Neural cell (in vitro differentiated cells): ENCODE results near the gene SPR. TPM values are rescaled to one million over a fixed set of nuclear protein-coding genes. Genes with fewer than 3 reads are reported as not detected.

Experiments
- H2AFZ ChIP-seq: fragments of 200-600, 300-800 bp; sonication (generic), shearing (Covaris generic); 2 replicates; pipeline ENCODE4 v1.6.0; 2014; ENCODE audit warnings: low read depth, mild to moderate bottlenecking, antibody characterized with exemption, low read length, moderate library complexity
- H3F3A ChIP-seq: fragments of 200-600 bp; shearing (Covaris generic); 2 replicates; pipeline ENCODE4 v1.6.1; 2016; ENCODE audit warnings: mild to moderate bottlenecking, moderate library complexity, mixed read lengths, antibody characterized with exemption, low read length; ENCODE audit not compliant: insufficient read depth, poor library complexity, severe bottlenecking
- H3K27ac ChIP-seq: fragments of 200-600, 300-800 bp; sonication (generic), shearing (Covaris generic); 2 replicates; pipeline ENCODE4 v1.5.1; 2014; ENCODE audit warnings: mild to moderate bottlenecking, low read length, moderate library complexity
- H3K27me3 ChIP-seq: fragments of 300-800, 200-600 bp; sonication (generic), shearing (Covaris generic); 2 replicates; pipeline ENCODE4 v1.6.0; 2014; ENCODE audit warnings: mild to moderate bottlenecking, low read depth, low read length, moderate library complexity; ENCODE audit not compliant: insufficient read depth
- H3K36me3 ChIP-seq: fragments of 300-800, 200-600 bp; sonication (generic), shearing (Covaris generic); 2 replicates; pipeline ENCODE4 v1.5.1; 2014; ENCODE audit warnings: mild to moderate bottlenecking, antibody characterized with exemption, low read length, moderate library complexity; ENCODE audit not compliant: insufficient read depth
- H3K4me2 ChIP-seq: fragments of 300-800, 200-600 bp; sonication (generic), shearing (Covaris generic); 2 replicates; pipeline ENCODE4 v1.6.0; 2014; ENCODE audit warnings: mild to moderate bottlenecking, low read length
- H3K4me3 ChIP-seq: fragments of 300-800, 200-600 bp; sonication (generic), shearing (Covaris generic); 2 replicates; pipeline ENCODE4 v1.5.1; 2014; ENCODE audit warnings: mild to moderate bottlenecking, low read length, moderate library complexity
- H3K79me2 ChIP-seq: fragments of 200-600 bp; shearing (Covaris generic); replicated peaks from 2 replicates; pipeline ENCODE4 v1.6.0; 2014; ENCODE audit warnings: mild to moderate bottlenecking, low read length, moderate library complexity; ENCODE audit not compliant: insufficient read depth
- H3K9ac ChIP-seq: fragments of 300-800, 200-600 bp; sonication (generic), shearing (Covaris generic); 2 replicates; pipeline ENCODE4 v1.6.1; 2016; ENCODE audit warnings: mild to moderate bottlenecking, low read length, mixed read lengths
- H3K9me2 ChIP-seq: fragments of 200-600 bp; shearing (Covaris generic); 2 replicates; pipeline ENCODE4 v1.6.1; 2016; ENCODE audit warnings: mild to moderate bottlenecking, low read length, mixed read lengths; ENCODE audit not compliant: insufficient read depth
- H3K9me3 ChIP-seq: fragments of 200-600, 300-800 bp; sonication (generic), shearing (Covaris generic); 2 replicates; pipeline ENCODE4 v1.6.1; 2016; ENCODE audit warnings: mild to moderate bottlenecking, mixed run types, low read length, moderate library complexity, mixed read lengths
- H4K20me1 ChIP-seq: fragments of 200-600 bp; shearing (Covaris generic); 2 replicates; pipeline ENCODE4 v1.6.1; 2016; ENCODE audit warnings: mild to moderate bottlenecking, mixed run types; ENCODE audit not compliant: insufficient read depth
- CTCF ChIP-seq: fragments of 450-650 bp; IDR thresholded peaks from 2 replicates; pipeline ENCODE4 v1.5.1; 2014; ENCODE audit warnings: antibody characterized with exemption, mild to moderate bottlenecking, moderate library complexity; ENCODE audit not compliant: poor library complexity, severe bottlenecking
- EP300 ChIP-seq: fragments of 450-650 bp; conservative IDR thresholded peaks from 2 replicates; pipeline ENCODE4 v1.6.1; 2014; ENCODE audit warnings: antibody characterized with exemption, mild to moderate bottlenecking, moderate library complexity; ENCODE audit not compliant: poor library complexity, severe bottlenecking
- EZH2 ChIP-seq: fragments of 200-600, 300-800 bp; shearing (Covaris generic), sonication (generic); IDR thresholded peaks from 2 replicates; pipeline ENCODE4 v1.6.1; 2014; ENCODE audit warnings: antibody characterized with exemption, low read length, borderline replicate concordance, mild to moderate bottlenecking; ENCODE audit not compliant: insufficient read depth, poor library complexity, severe bottlenecking
- MXI1 ChIP-seq: fragments of 450-650 bp; conservative IDR thresholded peaks from 2 replicates; pipeline ENCODE4 v1.6.1; 2014; ENCODE audit warnings: antibody characterized with exemption, mild to moderate bottlenecking; ENCODE audit not compliant: poor library complexity, severe bottlenecking
- POLR2AphosphoS5 ChIP-seq: IDR thresholded peaks from 2 replicates; pipeline ENCODE4 v1.6.1; 2012
- RAD21 ChIP-seq: fragments of 450-650 bp; conservative IDR thresholded peaks from 2 replicates; pipeline ENCODE4 v1.6.1; 2014; ENCODE audit warnings: antibody characterized with exemption, mild to moderate bottlenecking, moderate library complexity
- REST ChIP-seq: IDR thresholded peaks from 2 replicates; pipeline ENCODE4 v1.6.1; 2012; ENCODE audit warnings: borderline replicate concordance
- SMC3 ChIP-seq: fragments of 450-650 bp; conservative IDR thresholded peaks from 2 replicates; pipeline ENCODE4 v1.6.1; 2014; ENCODE audit warnings: antibody characterized with exemption, mild to moderate bottlenecking, moderate library complexity; ENCODE audit not compliant: poor library complexity
- TAF1 ChIP-seq: IDR thresholded peaks from 2 replicates; pipeline ENCODE4 v1.6.1; 2012; ENCODE audit warnings: low read depth
- polyA plus RNA-seq: library from polyadenylated mRNA; depleted of rRNA; stranded (reverse); fragments of >200 nt; gene quantifications from 2 replicates; pipeline ENCODE4 v1.2.3, GENCODE V29; 2014

Gene SPR
- polyA plus RNA-seq, 1 donor from 2014 or later = 1.8 TPM

DNA sequence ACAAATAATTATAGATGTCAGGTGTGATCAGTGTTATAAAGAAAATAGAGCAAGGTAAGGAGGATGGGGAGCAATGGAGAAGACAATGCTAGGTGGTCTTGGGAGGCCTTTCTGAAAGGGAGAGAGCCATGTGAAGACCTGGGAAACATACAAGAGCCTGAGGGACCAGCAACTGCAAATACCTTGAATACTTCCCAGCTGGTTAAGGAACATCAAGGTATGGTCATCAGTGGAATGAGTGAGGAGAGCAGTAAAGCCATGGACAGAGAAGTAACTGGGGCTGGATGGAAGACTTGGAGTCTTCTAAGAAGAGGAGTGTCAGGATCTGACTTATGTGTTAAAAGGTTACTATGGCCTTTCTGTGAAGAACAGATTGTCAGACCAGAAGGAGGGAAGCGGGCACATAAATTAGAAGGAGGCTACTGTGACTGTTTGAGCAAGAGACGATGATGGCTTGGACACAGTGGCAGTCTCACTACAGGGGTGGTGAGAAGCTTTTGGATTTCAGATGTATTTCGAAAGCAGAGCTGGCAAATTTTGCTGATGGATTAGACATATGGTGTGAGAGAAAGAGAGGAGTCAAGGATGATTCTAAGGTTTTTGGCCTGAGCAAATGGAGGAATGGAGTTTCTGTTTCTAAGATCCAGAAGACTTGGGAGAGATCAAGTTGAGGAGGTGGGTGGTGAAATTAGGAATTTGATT lies 38.6 kb upstream of the SPR start:
- no peak overlapping the region for H3K4me2 ChIP-seq
- H3K9me2 ChIP-seq = no peaks in the 10 kb centered on the region
- no peaks in the 10 kb centered on the region for H4K20me1 ChIP-seq
- no peak overlapping the region for H3K4me3 ChIP-seq
- H3K79me2 ChIP-seq = no peaks in the 10 kb centered on the region
- no peak overlapping the region for H3K9ac ChIP-seq
- no peak overlapping the region for H2AFZ ChIP-seq
- no peak overlapping the region for H3K27ac ChIP-seq
- H3F3A ChIP-seq = no peaks in the 10 kb centered on the region
- H3K9me3 ChIP-seq = no peaks in the 10 kb centered on the region
- H3K27me3 ChIP-seq = no peaks in the 10 kb centered on the region
- no peaks in the 10 kb centered on the region for H3K36me3 ChIP-seq
- no peak for TF ChIP-seq REST
- no peak for TF ChIP-seq RAD21
- TF ChIP-seq TAF1 = no peak
- no peak for TF ChIP-seq POLR2AphosphoS5
- TF ChIP-seq EZH2 = no peak
- no peak for TF ChIP-seq MXI1
- no peak for TF ChIP-seq SMC3
- TF ChIP-seq EP300 = no peak
- TF ChIP-seq CTCF = no peak

DNA sequence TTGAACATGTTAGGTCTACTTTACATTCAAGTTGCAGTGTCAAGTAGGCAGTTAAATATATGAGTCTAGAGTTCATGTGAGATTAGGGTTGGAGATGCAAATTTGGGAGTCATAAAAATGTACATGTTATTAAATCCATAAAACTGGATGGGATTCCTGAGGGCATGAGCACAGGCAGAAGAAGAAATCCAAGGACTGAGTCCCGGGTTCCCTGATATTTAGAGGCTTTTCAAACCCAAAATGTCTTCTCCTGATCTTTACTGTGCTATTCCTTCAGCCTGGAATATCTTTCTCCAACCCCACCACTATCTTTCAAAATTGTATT lies 38.1 kb upstream of the SPR start:
- H3K27me3 ChIP-seq = no peaks in the 10 kb centered on the region
- no peaks in the 10 kb centered on the region for H4K20me1 ChIP-seq
- H3K79me2 ChIP-seq = no peaks in the 10 kb centered on the region
- no peaks in the 10 kb centered on the region for H3F3A ChIP-seq
- no peak for TF ChIP-seq EP300
- H3K4me3 ChIP-seq = no peak overlapping the region
- H3K9ac ChIP-seq = no peak overlapping the region
- H2AFZ ChIP-seq = no peak overlapping the region
- no peaks in the 10 kb centered on the region for H3K9me3 ChIP-seq
- no peak overlapping the region for H3K4me2 ChIP-seq
- H3K27ac ChIP-seq = no peak overlapping the region
- no peaks in the 10 kb centered on the region for H3K36me3 ChIP-seq
- H3K9me2 ChIP-seq = no peaks in the 10 kb centered on the region

- H3K9me3 ChIP-seq = no peaks in the 10 kb centered on the region
- H3F3A ChIP-seq = no peaks in the 10 kb centered on the region
- no peak overlapping the region for H3K4me3 ChIP-seq
- H3K36me3 ChIP-seq = no peaks in the 10 kb centered on the region
- no peak overlapping the region for H3K4me2 ChIP-seq
- H4K20me1 ChIP-seq = no peaks in the 10 kb centered on the region
- H3K27ac ChIP-seq = no peak overlapping the region
- H3K27me3 ChIP-seq = no peaks in the 10 kb centered on the region
- H3K9me2 ChIP-seq = no peaks in the 10 kb centered on the region
- H3K79me2 ChIP-seq = no peaks in the 10 kb centered on the region
- TF ChIP-seq EP300 (no peak), POLR2AphosphoS5 (no peak), EZH2 (no peak), TAF1 (no peak), CTCF (no peak), SMC3 (no peak), RAD21 (no peak)
- H3K9ac ChIP-seq = no peak overlapping the region
- no peak overlapping the region for H2AFZ ChIP-seq
Measured at GRCh38 chr2:72851333-72851732, 35.9 kb upstream of the SPR start.
